Stimulated activated CD8-positive, alpha-beta memory T cell treated with anti-CD3 and anti-CD28 coated beads, Interleukin-7, amount 100 ng/mL, for 1 hour (primary cell): ENCODE results near the gene SLC30A9.
A peak's percentile ranks its signal among the peaks of the same experiment; 100 is the strongest.

Source experiments
- DNase-seq, 2 donors: peaks; one replicate each; pipeline ENCODE4 v3.0.0-alpha.2; 2020; ENCODE audit warnings: low read depth in 2 of 2

SLC30A9 gene

DNA sequence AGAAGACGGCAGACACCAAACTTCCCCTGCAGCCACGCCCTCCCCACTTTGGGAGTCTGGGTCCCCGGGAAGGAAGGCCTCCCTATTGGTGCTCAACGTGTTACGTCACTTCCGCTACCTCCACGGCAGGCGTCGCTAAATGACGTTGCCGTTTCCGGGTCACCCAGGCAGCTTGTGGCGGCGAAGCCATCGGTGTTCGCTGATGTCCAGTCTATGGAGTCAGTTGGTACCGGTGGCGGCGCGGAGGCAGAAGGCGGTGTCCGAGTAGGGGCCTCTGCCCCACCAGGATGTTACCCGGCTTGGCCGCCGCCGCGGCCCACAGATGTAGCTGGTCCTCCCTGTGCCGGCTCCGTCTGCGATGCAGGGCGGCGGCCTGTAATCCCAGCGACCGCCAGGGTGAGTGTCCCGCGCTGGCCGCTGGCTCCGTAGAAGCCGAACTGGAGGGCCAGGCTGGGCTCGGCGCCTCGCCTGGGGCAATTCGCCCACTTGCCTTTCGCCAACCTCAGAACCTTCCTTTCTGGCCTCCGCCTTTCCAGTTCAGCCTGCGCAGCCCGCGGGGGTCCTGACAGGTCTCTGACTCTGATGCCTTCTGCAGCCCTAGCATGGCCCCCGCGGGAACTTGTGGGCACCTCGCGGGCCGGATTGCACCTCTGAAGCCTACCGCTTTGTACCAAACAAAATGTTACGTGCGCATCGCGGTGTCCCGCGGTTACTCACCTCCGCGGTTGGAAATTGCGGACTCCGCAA lies at the start of gene SLC30A9:
SLC30A9 (plus strand) TSS at position 166 of the 747 bp plus-strand sequence; CDS start at position 288, 122 bp downstream.
- DNase-seq = peak; percentile 75 to 78

DNA sequence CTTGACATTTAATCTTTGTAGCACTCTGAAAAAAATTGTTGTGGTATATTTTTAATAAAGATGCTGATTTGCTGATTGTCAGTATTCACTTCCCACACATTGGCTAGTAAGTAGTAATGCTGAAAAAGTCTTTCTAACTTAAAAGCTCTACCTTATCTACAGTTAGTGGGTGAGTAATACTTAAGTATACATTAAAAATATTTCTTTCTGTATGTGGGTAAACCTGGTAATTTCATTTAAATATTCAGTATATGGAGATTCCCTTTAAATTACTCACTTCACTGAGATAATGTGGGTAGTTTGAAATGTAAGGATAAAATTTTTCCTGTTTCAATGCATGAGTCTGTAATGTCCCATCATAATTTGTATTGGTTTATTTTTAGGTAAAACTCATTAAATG lies 49.5 kb upstream of the SLC30A9 start:
- no peak for DNase-seq

DNA sequence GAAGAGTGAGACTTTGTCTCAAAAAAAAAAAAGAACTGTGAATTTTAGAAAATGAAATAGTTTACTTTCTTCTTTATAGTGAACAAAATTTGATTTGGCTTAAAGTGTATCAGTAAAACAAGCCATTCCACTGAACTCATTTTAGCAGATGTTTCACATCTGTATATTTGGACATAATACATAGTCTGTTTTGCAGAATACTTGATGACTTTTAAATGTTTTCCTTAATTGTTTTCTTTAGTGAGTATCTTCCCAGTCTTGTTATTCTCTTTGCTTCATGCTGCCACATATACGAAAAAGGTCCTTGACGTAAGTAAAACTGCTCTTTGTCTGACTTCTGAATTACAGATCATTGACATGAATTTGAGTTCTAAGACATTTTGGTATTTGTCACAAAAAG lies 46.8 kb upstream of the SLC30A9 start:
- no peak for DNase-seq

DNA sequence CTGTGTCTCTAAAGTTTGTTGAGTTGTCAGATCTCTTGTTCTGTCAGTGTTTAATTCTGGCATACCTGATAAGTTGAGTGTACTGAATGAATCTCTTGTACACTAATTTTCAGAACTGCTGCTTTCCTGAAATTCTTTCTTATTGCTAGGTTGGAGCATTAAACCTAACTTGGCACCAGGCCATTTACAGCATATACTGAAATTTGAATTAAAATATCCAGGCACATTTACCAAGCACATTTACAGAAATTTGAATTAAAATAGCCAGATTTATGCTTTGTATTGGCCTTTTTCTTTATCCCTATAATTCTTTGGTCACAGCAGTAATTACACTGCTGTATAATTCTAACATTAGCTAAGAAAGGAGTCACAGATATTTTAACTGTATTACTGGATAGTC lies 46.2 kb upstream of the SLC30A9 start:
- no peak for DNase-seq

DNA sequence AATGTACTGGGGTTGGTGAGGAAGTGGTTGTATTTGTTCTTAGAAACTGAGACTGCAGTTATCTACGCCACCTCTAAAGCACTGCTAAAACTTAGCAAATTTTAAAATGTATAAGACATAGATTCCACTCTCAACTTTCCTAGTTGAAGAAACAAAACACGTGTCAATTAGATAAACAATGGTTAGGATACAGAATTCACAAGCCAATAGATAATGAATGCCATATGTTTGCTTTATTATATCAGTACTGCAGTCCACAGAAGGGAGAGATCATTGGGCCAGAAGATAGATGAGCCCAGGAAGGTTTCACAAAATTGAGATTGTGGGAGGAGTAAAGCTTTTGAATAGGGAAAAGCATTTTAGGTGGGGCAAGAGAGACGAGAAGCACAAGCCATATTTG lies 40.8 kb upstream of the SLC30A9 start:
- no peak for DNase-seq

DNA sequence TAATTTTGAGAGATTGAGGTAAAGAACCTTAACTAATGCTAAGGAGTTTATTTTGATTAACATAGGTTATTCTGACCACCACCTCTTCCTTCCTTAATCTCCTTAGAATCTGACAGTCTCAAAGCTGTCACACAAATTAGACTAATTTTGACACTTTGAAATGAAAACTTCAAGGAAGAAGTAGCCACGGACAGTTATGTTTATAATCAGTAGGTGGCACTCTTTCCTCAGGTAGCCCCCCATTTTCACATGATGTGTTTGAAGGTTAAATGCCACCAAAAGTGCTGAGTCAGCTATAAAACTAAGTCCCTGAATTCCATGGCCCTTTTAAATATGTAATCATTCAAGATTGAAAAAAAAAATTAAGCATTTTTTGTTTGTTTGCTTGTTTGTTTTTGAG lies 32.7 kb upstream of the SLC30A9 start:
- no peak for DNase-seq

GRCh38 chr4:41963105-41963504 lies 27.2 kb upstream of the SLC30A9 start:
- DNase-seq = no peak

DNA sequence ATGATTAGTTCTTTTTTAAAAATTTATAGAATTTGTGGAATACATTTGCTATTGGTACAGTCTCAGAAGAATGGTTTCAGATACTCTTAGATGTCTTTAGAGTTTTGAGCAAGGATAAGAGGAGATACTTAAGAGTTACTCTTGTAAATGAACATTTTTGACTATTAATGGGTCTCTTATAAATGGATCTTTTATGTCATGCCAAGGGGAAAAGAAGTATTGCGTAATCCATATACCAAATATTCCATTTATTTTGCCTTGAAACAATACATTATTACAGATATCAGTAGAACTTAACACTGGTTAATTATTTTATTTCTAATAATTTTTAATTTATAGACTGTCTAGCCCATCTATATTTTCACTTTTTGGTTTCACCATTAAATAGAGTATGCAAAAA lies 25.9 kb upstream of the SLC30A9 start:
- DNase-seq = no peak

DNA sequence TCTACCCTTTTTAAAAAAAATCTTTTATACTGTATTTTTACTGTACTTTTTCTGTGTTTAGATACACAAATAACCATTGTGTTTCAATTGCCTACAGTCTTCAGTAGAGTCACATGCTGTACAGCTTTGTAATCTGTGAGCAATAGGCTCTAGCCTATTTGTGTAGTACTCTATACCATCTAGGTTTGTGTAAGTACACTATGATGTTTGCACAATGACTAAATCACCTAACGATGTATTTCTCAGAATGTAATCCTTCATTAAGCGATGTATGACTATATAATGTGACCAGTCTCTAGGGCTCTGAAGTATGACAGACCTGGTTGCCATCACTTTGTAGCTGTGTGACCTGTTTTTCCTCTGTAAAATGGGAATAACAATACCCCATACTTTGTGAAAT lies 22.9 kb upstream of the SLC30A9 start:
- DNase-seq = no peak

GRCh38 chr4:41969671-41970070 lies 20.7 kb upstream of the SLC30A9 start:
- DNase-seq = no peak

DNA sequence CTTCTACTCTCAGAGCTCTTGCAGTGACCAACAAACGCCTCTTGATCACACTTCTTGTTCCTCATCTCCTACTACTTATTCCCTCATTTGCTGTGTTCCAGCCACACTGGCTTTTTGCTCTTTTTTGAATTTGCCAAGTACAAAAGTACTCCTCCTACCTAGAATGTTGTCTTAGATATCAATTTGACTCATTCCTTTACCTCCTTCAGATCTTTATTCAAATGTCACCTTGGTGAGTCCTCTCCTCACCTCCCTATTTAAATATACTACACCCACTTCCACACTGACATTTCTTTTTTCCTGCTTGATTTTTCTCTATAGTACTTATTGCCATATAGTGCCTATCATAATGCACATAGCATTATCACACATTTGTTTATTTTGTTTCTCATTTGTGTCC lies 15.0 kb upstream of the SLC30A9 start:
- no peak for DNase-seq

- DNase-seq = no peak
Measured at GRCh38 chr4:41976775-41977516, 13.4 kb upstream of the SLC30A9 start.

- DNase-seq = no peak
Measured at GRCh38 chr4:41977709-41978108, 12.6 kb upstream of the SLC30A9 start.

GRCh38 chr4:41981456-41981855 lies 8.9 kb upstream of the SLC30A9 start, which contains the start of gene DCAF4L1:
Gene DCAF4L1 (plus strand): TSS chr4:41981756. CDS start chr4:41981793, 37 bp downstream.
- DNase-seq = no peak

DNA sequence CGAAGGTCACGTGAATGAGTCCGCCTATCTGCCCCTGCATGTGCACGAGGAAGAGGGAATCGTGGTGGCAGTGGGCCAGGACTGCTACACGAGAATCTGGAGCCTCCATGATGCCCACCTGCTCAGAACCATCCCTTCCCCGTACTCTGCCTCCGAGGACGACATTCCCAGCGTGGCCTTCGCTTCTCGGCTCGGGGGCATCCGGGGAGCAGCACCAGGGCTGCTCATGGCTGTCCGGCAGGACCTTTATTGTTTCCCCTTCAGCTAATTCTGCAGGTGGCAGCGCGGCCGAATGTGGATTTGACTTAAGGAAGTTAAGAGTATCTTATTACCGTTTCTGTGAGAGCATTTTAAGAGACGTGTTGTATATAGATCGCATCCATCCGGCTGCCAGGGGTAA lies 7.6 kb upstream of the SLC30A9 start:
- no peak for DNase-seq

DNA sequence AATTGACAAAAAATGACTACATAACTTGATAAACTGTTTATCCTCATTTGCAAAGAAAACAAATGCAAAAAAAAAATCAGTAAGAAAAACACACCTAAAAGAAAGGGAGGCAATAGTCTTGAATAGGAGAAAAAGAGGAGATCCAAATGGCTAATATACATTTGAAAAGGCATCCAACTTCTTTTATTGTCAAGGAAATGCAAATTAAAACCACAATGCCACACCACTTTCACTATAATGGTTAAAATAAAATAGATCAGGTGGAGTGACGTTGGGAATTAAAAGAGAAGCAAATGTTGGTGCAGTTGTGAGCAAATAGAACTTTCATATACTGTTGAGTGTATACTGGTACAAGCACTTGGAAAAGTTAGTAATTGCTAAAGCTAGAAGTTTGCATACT lies 5.2 kb upstream of the SLC30A9 start:
- DNase-seq = no peak

DNA sequence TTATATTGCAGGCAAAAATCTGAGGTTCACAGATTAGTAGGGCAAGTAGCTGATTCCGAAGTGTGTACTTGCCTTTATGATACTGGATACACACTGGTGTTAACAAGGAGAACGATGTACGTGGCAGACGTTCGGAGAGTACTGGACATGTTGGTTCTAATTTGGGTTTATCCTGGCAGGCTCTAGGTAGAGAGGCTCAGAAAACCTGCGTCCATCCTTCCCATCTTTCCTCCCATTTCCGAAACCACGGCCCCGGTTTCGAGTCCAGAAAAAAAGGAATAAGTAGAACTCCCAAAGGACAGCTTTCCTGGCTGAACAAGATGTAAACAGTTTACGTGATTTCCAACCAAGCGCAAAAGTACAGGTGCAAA lies 351 bp upstream of the SLC30A9 start:
- no peak for DNase-seq

DNA sequence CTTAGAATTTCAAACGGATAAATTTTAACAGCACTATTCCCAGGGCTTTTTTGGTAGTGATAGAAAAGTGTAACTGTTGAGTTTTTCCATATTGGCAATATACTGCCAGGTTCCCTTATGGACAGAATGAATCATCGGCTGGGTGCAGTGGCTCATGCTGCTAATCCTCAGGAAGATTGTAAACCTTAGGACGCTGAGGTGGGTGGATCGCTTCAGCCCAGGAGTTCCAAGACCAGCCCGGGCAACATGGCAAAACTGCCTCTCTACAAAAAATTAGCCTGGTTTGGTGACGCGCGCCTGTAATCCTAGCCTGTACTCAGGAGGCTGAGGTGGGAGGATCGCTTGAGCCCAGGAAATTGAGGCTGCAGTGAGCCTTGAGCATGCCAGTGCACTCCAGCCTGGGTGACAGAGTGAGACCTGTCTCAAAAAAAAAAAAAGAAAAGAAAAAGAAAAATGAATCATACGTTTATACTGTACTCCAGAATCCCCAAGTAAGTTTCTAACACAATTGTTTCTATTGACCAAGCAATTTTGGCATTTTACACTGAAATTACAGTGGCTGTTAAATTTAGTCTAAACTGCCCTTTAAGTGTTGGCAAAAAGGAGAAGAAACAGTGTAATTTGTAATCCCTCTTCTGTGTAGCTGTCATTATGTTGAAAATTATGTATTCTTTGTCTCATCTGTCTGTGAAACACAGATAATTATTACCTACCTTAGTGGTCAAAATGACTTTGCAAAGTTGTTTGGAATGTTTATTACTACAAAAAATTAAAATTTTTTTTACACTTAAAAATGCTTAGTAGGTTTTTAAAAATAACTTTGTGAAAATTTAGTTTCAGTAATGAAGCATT lies 1.8 kb downstream of the SLC30A9 start:
- DNase-seq = no peak

DNA sequence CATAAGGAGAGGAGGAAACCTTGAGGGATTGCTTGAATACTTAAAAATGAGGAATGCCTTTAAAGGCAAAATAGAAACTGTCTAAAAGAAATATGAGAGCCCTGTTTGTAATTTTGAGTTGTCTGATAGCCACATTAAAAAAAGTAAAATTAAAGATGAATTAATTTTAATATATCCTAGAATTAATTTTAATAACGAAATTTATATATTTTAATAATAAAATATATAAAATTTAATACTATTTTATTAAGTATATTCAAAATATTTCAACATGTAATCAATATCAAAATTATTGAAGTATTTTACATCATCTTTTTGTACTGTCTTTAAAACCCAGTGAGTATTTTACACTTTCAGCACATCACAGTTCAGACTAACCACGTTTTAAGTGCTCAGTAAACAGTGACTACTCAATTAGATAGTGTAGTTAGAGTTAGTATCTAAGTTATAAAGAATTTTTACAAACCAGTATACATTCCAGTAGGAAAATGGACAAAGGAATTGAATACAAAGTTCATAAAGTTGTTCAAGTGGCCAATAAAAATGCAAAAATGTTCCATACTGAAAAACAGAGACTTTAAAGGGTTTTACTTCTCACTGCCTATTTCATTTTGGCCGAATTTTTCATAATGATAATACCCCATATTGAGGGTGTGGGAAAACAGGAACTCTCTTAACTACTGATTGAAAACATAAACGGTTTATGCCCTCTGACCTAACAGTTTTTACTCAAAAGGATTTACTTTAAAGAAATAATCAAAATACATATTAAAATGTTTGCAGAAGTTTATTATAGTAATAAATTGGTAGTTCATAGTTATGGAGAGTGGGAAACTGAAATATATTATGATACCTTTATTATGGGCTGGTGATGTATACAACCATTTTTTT lies 2.9 kb downstream of the SLC30A9 start:
- no peak for DNase-seq

- DNase-seq = no peak
Measured at GRCh38 chr4:41994461-41994985, 4.2 kb downstream of the SLC30A9 start.

DNA sequence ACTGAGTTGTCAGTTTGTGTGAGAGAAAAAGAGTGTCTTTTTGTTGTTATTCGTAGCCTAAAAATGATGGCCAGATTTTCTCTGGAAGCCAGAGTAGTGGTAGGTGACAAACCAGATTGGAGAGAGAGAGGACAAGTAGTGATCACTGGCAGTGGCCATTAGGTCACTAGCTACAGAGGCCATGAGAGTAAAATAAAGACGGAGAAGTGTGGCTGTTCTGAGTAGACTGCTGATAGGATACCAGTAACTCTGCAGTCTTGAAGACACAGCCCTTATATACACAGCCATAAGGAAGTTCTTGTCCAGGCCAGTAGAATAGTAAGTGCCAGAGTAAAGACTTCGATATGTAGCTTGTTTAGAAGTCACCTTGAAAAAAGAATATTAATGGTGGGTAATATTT lies 7.7 kb downstream of the SLC30A9 start:
- DNase-seq = no peak
